A673 (cell line): Measurements from ENCODE around the gene SUMO2. TPM values are rescaled to one million over a fixed set of nuclear protein-coding genes. Genes with fewer than 3 reads are reported as not detected.

Experiments used
- BruUV-seq: library from RNA; stranded (reverse); fragments of 400-500 nt; replicated peaks from 2 replicates; lab custom pipeline; 2021; lab: Mats Ljungman, UMichigan
- CTCF ChIA-PET: fragments of 300-600 bp; sonication (Branson Sonifier 250); formaldehyde crosslinking; loops from one replicate; lab custom pipeline; 2022; ENCODE audit warnings: antibody characterized with exemption; lab: Charles Lee
- POLR2A ChIA-PET: fragments of 300-600 bp; sonication (Branson Sonifier 250); formaldehyde crosslinking; loops from one replicate; lab custom pipeline; 2022; ENCODE audit warnings: antibody characterized with exemption; ENCODE audit not compliant: low non-redundant PET; lab: Charles Lee
- DNase-seq: peaks from one replicate; pipeline ENCODE4 v3.0.0-alpha.2; 2015; ENCODE audit warnings: low spot score
- H3K27ac ChIP-seq: fragments of 200-600 bp; sonication (generic); 2 replicates; pipeline ENCODE4 v1.5.1; 2016; ENCODE audit warnings: mixed run types, low read depth, mild to moderate bottlenecking, mixed read lengths, antibody characterized with exemption, low read length; ENCODE audit not compliant: poor library complexity, severe bottlenecking
- H3K27me3 ChIP-seq: fragments of 200-600 bp; sonication (generic); replicated peaks from 2 replicates; pipeline ENCODE4 v1.6.1; 2017; ENCODE audit warnings: mixed run types, low read depth, mild to moderate bottlenecking, mixed read lengths, antibody characterized with exemption, low read length; ENCODE audit not compliant: insufficient read depth, poor library complexity
- H3K36me3 ChIP-seq: fragments of 200-600 bp; sonication (generic); 2 replicates; pipeline ENCODE4 v1.6.1; 2016; ENCODE audit warnings: mixed run types, mild to moderate bottlenecking, mixed read lengths, antibody characterized with exemption, low read length; ENCODE audit not compliant: insufficient read depth, poor library complexity, severe bottlenecking
- H3K4me1 ChIP-seq: fragments of 200-600 bp; sonication (generic); 2 replicates; pipeline ENCODE4 v1.6.1; 2017; ENCODE audit warnings: mixed run types, mild to moderate bottlenecking, mixed read lengths, antibody characterized with exemption, low read length; ENCODE audit not compliant: insufficient read depth, poor library complexity, severe bottlenecking
- H3K4me3 ChIP-seq: fragments of 200-600 bp; sonication (generic); 2 replicates; pipeline ENCODE4 v1.5.1; 2016; ENCODE audit warnings: low read depth, mixed run types, mild to moderate bottlenecking, mixed read lengths, low read length; ENCODE audit not compliant: poor library complexity, severe bottlenecking
- H3K9me3 ChIP-seq: fragments of 200-600 bp; sonication (generic); 2 replicates; pipeline ENCODE4 v1.6.1; 2016; ENCODE audit warnings: mixed run types, low read depth, mild to moderate bottlenecking, mixed read lengths, antibody characterized with exemption, low read length; ENCODE audit not compliant: poor library complexity, severe bottlenecking
- EZH2 ChIP-seq: fragments of 200-600 bp; sonication (generic); IDR thresholded peaks from 2 replicates; pipeline ENCODE4 v1.6.1; 2017; ENCODE audit warnings: borderline replicate concordance, low read depth, mild to moderate bottlenecking, mixed read lengths, antibody characterized with exemption, low read length; ENCODE audit not compliant: poor library complexity, severe bottlenecking
- intact Hi-C: fragments of 100-400 bp; cut with micrococcal nuclease; formaldehyde crosslinking; loops from one replicate; pipeline ENCODE4 v1.10.0; 2022; ENCODE audit not compliant: unreplicated experiment
- total RNA-seq: library from RNA; stranded (reverse); gene quantifications from 2 replicates; pipeline ENCODE4 v1.2.3, GENCODE V29; 2021
- TF ChIP-seq, protein P1 (sequence below): fragments of 300-800, 200-600 bp; sonication (generic); conservative IDR thresholded peaks from 2 replicates; pipeline ENCODE4 v1.5.1; 2017; ENCODE audit warnings: low read depth, mild to moderate bottlenecking, antibody characterized with exemption, low read length, moderate library complexity, mixed read lengths

The SUMO2 gene
- total RNA-seq, 1 experiment from 2014 or later, result 703 TPM

GRCh38 chr17:75155191-75155601 is 27.6 kb downstream of the SUMO2 start:
- no TSS peak for BruUV-seq

GRCh38 chr17:75154195-75155106 is 28.3 kb downstream of the SUMO2 start, which contains the start of gene JPT1:
Gene JPT1 (minus strand): TSS chr17:75154512. CDS start chr17:75154397, 115 bp downstream.
- BruUV-seq, result no TSS peak
- CTCF ChIA-PET, result no interaction called here
- Histone ChIP-seq H3K4me1 (peaks cover 4% of the 10 kb centered on the region), H3K27ac (peak within 1 kb of the TSS; percentile 92), H3K36me3 (no peaks in the 10 kb centered on the region), H3K4me3 (peak within 1 kb of the TSS; percentile 100), H3K27me3 (no peaks in the 10 kb centered on the region), H3K9me3 (no peaks in the 10 kb centered on the region)
- intact Hi-C loops, result no loop called here
- POLR2A ChIA-PET, result interaction anchor here (0.7 kb wide), 2 partner anchors 32 to 119 kb away, joined by 4 to 7 read pairs; no protein-coding TSS in a partner anchor
- peak; percentile 100 for DNase-seq
- TF ChIP-seq EZH2, result no peak
- TF ChIP-seq, protein P1, sequence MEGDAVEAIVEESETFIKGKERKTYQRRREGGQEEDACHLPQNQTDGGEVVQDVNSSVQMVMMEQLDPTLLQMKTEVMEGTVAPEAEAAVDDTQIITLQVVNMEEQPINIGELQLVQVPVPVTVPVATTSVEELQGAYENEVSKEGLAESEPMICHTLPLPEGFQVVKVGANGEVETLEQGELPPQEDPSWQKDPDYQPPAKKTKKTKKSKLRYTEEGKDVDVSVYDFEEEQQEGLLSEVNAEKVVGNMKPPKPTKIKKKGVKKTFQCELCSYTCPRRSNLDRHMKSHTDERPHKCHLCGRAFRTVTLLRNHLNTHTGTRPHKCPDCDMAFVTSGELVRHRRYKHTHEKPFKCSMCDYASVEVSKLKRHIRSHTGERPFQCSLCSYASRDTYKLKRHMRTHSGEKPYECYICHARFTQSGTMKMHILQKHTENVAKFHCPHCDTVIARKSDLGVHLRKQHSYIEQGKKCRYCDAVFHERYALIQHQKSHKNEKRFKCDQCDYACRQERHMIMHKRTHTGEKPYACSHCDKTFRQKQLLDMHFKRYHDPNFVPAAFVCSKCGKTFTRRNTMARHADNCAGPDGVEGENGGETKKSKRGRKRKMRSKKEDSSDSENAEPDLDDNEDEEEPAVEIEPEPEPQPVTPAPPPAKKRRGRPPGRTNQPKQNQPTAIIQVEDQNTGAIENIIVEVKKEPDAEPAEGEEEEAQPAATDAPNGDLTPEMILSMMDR, result no peak

More at GRCh38 chr17:75155191-75155601, 27.6 kb downstream of the SUMO2 start:
- ChIA-PET CTCF (no interaction called here), POLR2A (interaction anchor here (0.7 kb wide), 2 partner anchors 31 to 120 kb away, joined by 4 to 7 read pairs; no protein-coding TSS in a partner anchor)
- H3K27ac ChIP-seq, result peak overlapping the region; percentile 3
- no peaks in the 10 kb centered on the region for H3K27me3 ChIP-seq
- H3K36me3 ChIP-seq, result no peaks in the 10 kb centered on the region
- H3K9me3 ChIP-seq, result no peaks in the 10 kb centered on the region
- H3K4me3 ChIP-seq, result no peak overlapping the region
- no peak for DNase-seq
- intact Hi-C loops, result no loop called here
- no peak for TF ChIP-seq EZH2
- TF ChIP-seq, protein P1, result no peak
- H3K4me1 ChIP-seq, result peaks cover 4% of the 10 kb centered on the region

- H3K4me1 ChIP-seq, result peaks cover 4% of the 10 kb centered on the region
- H3K9me3 ChIP-seq, result no peaks in the 10 kb centered on the region
- BruUV-seq, result no TSS peak
- intact Hi-C loops, result no loop called here
- H3K27ac ChIP-seq, result peak overlapping the region; percentile 92
- TF ChIP-seq, protein P1, result no peak
- TF ChIP-seq EZH2, result no peak
- CTCF ChIA-PET, result no interaction called here
- peaks cover 3% of the 10 kb centered on the region for H3K36me3 ChIP-seq
- H3K27me3 ChIP-seq, result no peaks in the 10 kb centered on the region
- peak; percentile 33 for DNase-seq
- POLR2A ChIA-PET, result no interaction called here
- peak overlapping the region; percentile 100 for H3K4me3 ChIP-seq
Measured at GRCh38 chr17:75153780-75154194, 29.0 kb downstream of the SUMO2 start.
